Neural cell (in vitro differentiated cells): ENCODE measurements around the gene IL22RA2. TPM values are rescaled to one million over a fixed set of nuclear protein-coding genes. Genes with fewer than 3 reads are reported as not detected.

Experiments used
- H2AFZ ChIP-seq: fragments of 200-600, 300-800 bp; sonication (generic), shearing (Covaris generic); 2 replicates; pipeline ENCODE4 v1.6.0; 2014; ENCODE audit warnings: low read depth, mild to moderate bottlenecking, antibody characterized with exemption, low read length, moderate library complexity
- H3F3A ChIP-seq: fragments of 200-600 bp; shearing (Covaris generic); 2 replicates; pipeline ENCODE4 v1.6.1; 2016; ENCODE audit warnings: mild to moderate bottlenecking, moderate library complexity, mixed read lengths, antibody characterized with exemption, low read length; ENCODE audit not compliant: insufficient read depth, poor library complexity, severe bottlenecking
- H3K27ac ChIP-seq: fragments of 200-600, 300-800 bp; sonication (generic), shearing (Covaris generic); 2 replicates; pipeline ENCODE4 v1.5.1; 2014; ENCODE audit warnings: mild to moderate bottlenecking, low read length, moderate library complexity
- H3K27me3 ChIP-seq: fragments of 300-800, 200-600 bp; sonication (generic), shearing (Covaris generic); 2 replicates; pipeline ENCODE4 v1.6.0; 2014; ENCODE audit warnings: mild to moderate bottlenecking, low read depth, low read length, moderate library complexity; ENCODE audit not compliant: insufficient read depth
- H3K36me3 ChIP-seq: fragments of 300-800, 200-600 bp; sonication (generic), shearing (Covaris generic); 2 replicates; pipeline ENCODE4 v1.5.1; 2014; ENCODE audit warnings: mild to moderate bottlenecking, antibody characterized with exemption, low read length, moderate library complexity; ENCODE audit not compliant: insufficient read depth
- H3K4me2 ChIP-seq: fragments of 300-800, 200-600 bp; sonication (generic), shearing (Covaris generic); 2 replicates; pipeline ENCODE4 v1.6.0; 2014; ENCODE audit warnings: mild to moderate bottlenecking, low read length
- H3K4me3 ChIP-seq: fragments of 300-800, 200-600 bp; sonication (generic), shearing (Covaris generic); 2 replicates; pipeline ENCODE4 v1.5.1; 2014; ENCODE audit warnings: mild to moderate bottlenecking, low read length, moderate library complexity
- H3K79me2 ChIP-seq: fragments of 200-600 bp; shearing (Covaris generic); replicated peaks from 2 replicates; pipeline ENCODE4 v1.6.0; 2014; ENCODE audit warnings: mild to moderate bottlenecking, low read length, moderate library complexity; ENCODE audit not compliant: insufficient read depth
- H3K9ac ChIP-seq: fragments of 300-800, 200-600 bp; sonication (generic), shearing (Covaris generic); 2 replicates; pipeline ENCODE4 v1.6.1; 2016; ENCODE audit warnings: mild to moderate bottlenecking, low read length, mixed read lengths
- H3K9me2 ChIP-seq: fragments of 200-600 bp; shearing (Covaris generic); 2 replicates; pipeline ENCODE4 v1.6.1; 2016; ENCODE audit warnings: mild to moderate bottlenecking, low read length, mixed read lengths; ENCODE audit not compliant: insufficient read depth
- H3K9me3 ChIP-seq: fragments of 200-600, 300-800 bp; sonication (generic), shearing (Covaris generic); 2 replicates; pipeline ENCODE4 v1.6.1; 2016; ENCODE audit warnings: mild to moderate bottlenecking, mixed run types, low read length, moderate library complexity, mixed read lengths
- H4K20me1 ChIP-seq: fragments of 200-600 bp; shearing (Covaris generic); 2 replicates; pipeline ENCODE4 v1.6.1; 2016; ENCODE audit warnings: mild to moderate bottlenecking, mixed run types; ENCODE audit not compliant: insufficient read depth
- EP300 ChIP-seq: fragments of 450-650 bp; conservative IDR thresholded peaks from 2 replicates; pipeline ENCODE4 v1.6.1; 2014; ENCODE audit warnings: antibody characterized with exemption, mild to moderate bottlenecking, moderate library complexity; ENCODE audit not compliant: poor library complexity, severe bottlenecking
- EZH2 ChIP-seq: fragments of 200-600, 300-800 bp; shearing (Covaris generic), sonication (generic); IDR thresholded peaks from 2 replicates; pipeline ENCODE4 v1.6.1; 2014; ENCODE audit warnings: antibody characterized with exemption, low read length, borderline replicate concordance, mild to moderate bottlenecking; ENCODE audit not compliant: insufficient read depth, poor library complexity, severe bottlenecking
- MXI1 ChIP-seq: fragments of 450-650 bp; conservative IDR thresholded peaks from 2 replicates; pipeline ENCODE4 v1.6.1; 2014; ENCODE audit warnings: antibody characterized with exemption, mild to moderate bottlenecking; ENCODE audit not compliant: poor library complexity, severe bottlenecking
- POLR2AphosphoS5 ChIP-seq: IDR thresholded peaks from 2 replicates; pipeline ENCODE4 v1.6.1; 2012
- RAD21 ChIP-seq: fragments of 450-650 bp; conservative IDR thresholded peaks from 2 replicates; pipeline ENCODE4 v1.6.1; 2014; ENCODE audit warnings: antibody characterized with exemption, mild to moderate bottlenecking, moderate library complexity
- SMC3 ChIP-seq: fragments of 450-650 bp; conservative IDR thresholded peaks from 2 replicates; pipeline ENCODE4 v1.6.1; 2014; ENCODE audit warnings: antibody characterized with exemption, mild to moderate bottlenecking, moderate library complexity; ENCODE audit not compliant: poor library complexity
- TAF1 ChIP-seq: IDR thresholded peaks from 2 replicates; pipeline ENCODE4 v1.6.1; 2012; ENCODE audit warnings: low read depth
- polyA plus RNA-seq: library from polyadenylated mRNA; depleted of rRNA; stranded (reverse); fragments of >200 nt; gene quantifications from 2 replicates; pipeline ENCODE4 v1.2.3, GENCODE V29; 2014
- TF ChIP-seq, protein P1 (sequence below): fragments of 450-650 bp; IDR thresholded peaks from 2 replicates; pipeline ENCODE4 v1.5.1; 2014; ENCODE audit warnings: antibody characterized with exemption, mild to moderate bottlenecking, moderate library complexity; ENCODE audit not compliant: poor library complexity, severe bottlenecking
- TF ChIP-seq, protein P2 (sequence below): IDR thresholded peaks from 2 replicates; pipeline ENCODE4 v1.6.1; 2012; ENCODE audit warnings: borderline replicate concordance

IL22RA2 gene
- polyA plus RNA-seq, 1 donor from 2014 or later, result not detected

DNA sequence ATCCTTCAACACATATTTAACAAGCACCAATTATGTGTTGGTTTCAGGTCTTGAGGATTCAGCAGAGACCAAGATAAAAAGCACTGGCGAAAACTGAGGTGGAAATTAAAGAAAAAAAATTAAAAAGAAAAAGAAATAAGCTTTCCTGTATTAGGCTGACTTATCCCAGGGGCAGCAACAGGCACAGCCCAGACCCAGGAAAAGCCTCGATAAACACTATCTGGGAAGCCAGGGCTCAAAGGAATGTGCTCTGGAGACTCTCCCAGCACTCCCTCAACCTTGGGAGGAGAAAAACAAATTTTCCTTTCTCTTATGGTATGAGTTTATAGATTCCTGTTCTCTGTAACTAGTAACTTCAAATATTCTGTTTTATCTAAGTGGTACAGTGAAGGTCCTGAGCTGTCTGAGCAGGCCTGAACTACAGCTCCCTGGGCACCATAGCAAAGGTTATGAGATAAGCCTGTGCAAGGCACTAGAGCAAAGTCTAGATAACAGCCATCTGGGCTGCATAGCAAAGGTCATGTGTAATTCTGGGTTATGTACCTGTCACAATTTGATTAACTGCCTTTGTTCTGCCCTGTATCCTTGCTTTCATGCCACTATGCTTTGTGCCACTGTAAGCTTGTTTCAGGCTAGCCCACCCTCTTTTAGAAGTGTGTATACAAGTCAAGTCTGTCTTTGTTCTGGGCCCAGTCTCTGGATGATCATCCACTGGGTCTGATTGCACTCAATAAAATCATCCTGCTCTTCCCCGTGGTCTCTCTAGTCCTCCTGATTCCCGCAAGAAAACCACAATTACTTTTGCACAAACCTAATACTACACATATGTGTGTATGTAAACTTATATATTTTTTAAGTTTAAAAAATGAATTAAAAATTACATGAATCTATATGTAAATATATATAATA, 54.0 kb downstream of the IL22RA2 start:
- no peak overlapping the region for H3K4me2 ChIP-seq
- H3K9me3 ChIP-seq, result peaks cover 3% of the 10 kb centered on the region
- H2AFZ ChIP-seq, result no peak overlapping the region
- no peak overlapping the region for H3K9ac ChIP-seq
- H3K4me3 ChIP-seq, result no peak overlapping the region
- H3K27me3 ChIP-seq, result no peaks in the 10 kb centered on the region
- no peaks in the 10 kb centered on the region for H3F3A ChIP-seq
- TF ChIP-seq EP300 (no peak), POLR2AphosphoS5 (no peak), EZH2 (no peak), SMC3 (no peak), RAD21 (no peak), MXI1 (no peak), TAF1 (no peak)
- TF ChIP-seq, protein P1, sequence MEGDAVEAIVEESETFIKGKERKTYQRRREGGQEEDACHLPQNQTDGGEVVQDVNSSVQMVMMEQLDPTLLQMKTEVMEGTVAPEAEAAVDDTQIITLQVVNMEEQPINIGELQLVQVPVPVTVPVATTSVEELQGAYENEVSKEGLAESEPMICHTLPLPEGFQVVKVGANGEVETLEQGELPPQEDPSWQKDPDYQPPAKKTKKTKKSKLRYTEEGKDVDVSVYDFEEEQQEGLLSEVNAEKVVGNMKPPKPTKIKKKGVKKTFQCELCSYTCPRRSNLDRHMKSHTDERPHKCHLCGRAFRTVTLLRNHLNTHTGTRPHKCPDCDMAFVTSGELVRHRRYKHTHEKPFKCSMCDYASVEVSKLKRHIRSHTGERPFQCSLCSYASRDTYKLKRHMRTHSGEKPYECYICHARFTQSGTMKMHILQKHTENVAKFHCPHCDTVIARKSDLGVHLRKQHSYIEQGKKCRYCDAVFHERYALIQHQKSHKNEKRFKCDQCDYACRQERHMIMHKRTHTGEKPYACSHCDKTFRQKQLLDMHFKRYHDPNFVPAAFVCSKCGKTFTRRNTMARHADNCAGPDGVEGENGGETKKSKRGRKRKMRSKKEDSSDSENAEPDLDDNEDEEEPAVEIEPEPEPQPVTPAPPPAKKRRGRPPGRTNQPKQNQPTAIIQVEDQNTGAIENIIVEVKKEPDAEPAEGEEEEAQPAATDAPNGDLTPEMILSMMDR, result no peak
- TF ChIP-seq, protein P2, sequence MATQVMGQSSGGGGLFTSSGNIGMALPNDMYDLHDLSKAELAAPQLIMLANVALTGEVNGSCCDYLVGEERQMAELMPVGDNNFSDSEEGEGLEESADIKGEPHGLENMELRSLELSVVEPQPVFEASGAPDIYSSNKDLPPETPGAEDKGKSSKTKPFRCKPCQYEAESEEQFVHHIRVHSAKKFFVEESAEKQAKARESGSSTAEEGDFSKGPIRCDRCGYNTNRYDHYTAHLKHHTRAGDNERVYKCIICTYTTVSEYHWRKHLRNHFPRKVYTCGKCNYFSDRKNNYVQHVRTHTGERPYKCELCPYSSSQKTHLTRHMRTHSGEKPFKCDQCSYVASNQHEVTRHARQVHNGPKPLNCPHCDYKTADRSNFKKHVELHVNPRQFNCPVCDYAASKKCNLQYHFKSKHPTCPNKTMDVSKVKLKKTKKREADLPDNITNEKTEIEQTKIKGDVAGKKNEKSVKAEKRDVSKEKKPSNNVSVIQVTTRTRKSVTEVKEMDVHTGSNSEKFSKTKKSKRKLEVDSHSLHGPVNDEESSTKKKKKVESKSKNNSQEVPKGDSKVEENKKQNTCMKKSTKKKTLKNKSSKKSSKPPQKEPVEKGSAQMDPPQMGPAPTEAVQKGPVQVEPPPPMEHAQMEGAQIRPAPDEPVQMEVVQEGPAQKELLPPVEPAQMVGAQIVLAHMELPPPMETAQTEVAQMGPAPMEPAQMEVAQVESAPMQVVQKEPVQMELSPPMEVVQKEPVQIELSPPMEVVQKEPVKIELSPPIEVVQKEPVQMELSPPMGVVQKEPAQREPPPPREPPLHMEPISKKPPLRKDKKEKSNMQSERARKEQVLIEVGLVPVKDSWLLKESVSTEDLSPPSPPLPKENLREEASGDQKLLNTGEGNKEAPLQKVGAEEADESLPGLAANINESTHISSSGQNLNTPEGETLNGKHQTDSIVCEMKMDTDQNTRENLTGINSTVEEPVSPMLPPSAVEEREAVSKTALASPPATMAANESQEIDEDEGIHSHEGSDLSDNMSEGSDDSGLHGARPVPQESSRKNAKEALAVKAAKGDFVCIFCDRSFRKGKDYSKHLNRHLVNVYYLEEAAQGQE, result no peak
- H3K36me3 ChIP-seq, result no peaks in the 10 kb centered on the region
- no peak overlapping the region for H3K27ac ChIP-seq
- no peaks in the 10 kb centered on the region for H4K20me1 ChIP-seq
- H3K9me2 ChIP-seq, result no peaks in the 10 kb centered on the region
- H3K79me2 ChIP-seq, result no peaks in the 10 kb centered on the region

DNA sequence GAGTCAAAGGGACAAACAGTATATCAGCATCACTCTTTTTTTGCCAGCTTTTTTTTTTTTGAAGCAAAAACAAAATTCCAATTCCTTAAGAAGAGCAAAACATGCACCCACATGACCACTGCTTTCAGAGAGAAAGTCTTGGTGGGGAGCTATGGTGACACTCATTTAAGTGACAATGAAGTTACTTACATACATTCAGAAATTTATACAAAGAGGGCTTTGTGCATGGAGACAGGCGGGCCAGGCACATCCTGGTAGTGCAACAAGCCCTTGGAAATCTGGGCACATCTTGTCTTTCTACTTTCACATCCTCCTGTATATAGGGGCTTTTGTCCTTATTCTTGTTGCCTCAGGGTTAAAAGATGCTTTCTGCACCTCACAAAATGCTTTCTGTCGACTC, 55.9 kb downstream of the IL22RA2 start:
- H4K20me1 ChIP-seq, result no peaks in the 10 kb centered on the region
- H3K27ac ChIP-seq, result no peak overlapping the region
- H3K27me3 ChIP-seq, result no peaks in the 10 kb centered on the region
- no peaks in the 10 kb centered on the region for H3F3A ChIP-seq
- no peaks in the 10 kb centered on the region for H3K9me2 ChIP-seq
- H3K4me3 ChIP-seq, result no peak overlapping the region
- no peak overlapping the region for H3K4me2 ChIP-seq
- H2AFZ ChIP-seq, result no peak overlapping the region
- no peak for TF ChIP-seq EP300
- TF ChIP-seq MXI1, result no peak
- TF ChIP-seq TAF1, result no peak
- no peak for TF ChIP-seq EZH2
- no peak for TF ChIP-seq RAD21
- TF ChIP-seq, protein P2, result no peak
- no peak for TF ChIP-seq SMC3
- TF ChIP-seq POLR2AphosphoS5, result no peak
- TF ChIP-seq, protein P1, result no peak
- no peak overlapping the region for H3K9ac ChIP-seq
- H3K9me3 ChIP-seq, result peaks cover 3% of the 10 kb centered on the region
- no peaks in the 10 kb centered on the region for H3K79me2 ChIP-seq
- H3K36me3 ChIP-seq, result no peaks in the 10 kb centered on the region
